ENCODE data around the gene MTMR3.

GRCh38 chr22:29912141-29912540 is 29.2 kb downstream of the MTMR3 start:
- TF ChIP-seq CTCF (IDR thresholded peaks at IDR 0.05; ENCODE audit: control extremely low read depth in 1 of 3, insufficient read depth in 1 of 3, low read depth in 1 of 3, low read length in 3 of 3) (no peak), SIN3A (conservative IDR thresholded peaks at IDR 0.05 in 1 of 2, IDR thresholded peaks at IDR 0.05 in 1 of 2; ENCODE audit: low read depth in 1 of 2, low read length in 2 of 2) (no peak), PHF8 (conservative IDR thresholded peaks at IDR 0.05; ENCODE audit: low read depth, low read length) (no peak), GTF2F1 (IDR thresholded peaks at IDR 0.05; ENCODE audit: borderline replicate concordance, low read depth, low read length) (no peak), SAP30 (IDR thresholded peaks at IDR 0.05; ENCODE audit: insufficient read depth, insufficient replicate concordance, low read length) (no peak), RAD21 (IDR thresholded peaks at IDR 0.05 in 1 of 2, conservative IDR thresholded peaks at IDR 0.05 in 1 of 2; ENCODE audit: low read depth in 2 of 2, low read length in 2 of 2) (no peak)
